Hepatocyte (in vitro differentiated cells): Measurements from ENCODE around the gene RNLS.

ENCODE experiments used
- CTCF ChIP-seq: fragments of 200-600 bp; sonication (generic); IDR thresholded peaks from 2 replicates; pipeline ENCODE4 v1.5.1; 2016; ENCODE audit warnings: antibody characterized with exemption, mild to moderate bottlenecking; ENCODE audit not compliant: poor library complexity
- EZH2 ChIP-seq: fragments of 200-600 bp; sonication (generic); IDR thresholded peaks from 2 replicates; pipeline ENCODE4 v1.6.1; 2016; ENCODE audit warnings: antibody characterized with exemption, mild to moderate bottlenecking, borderline replicate concordance
- EZH2phosphoT487 ChIP-seq: fragments of 200-600 bp; sonication (generic); IDR thresholded peaks from one replicate; pipeline ENCODE4 v1.6.1; 2018; ENCODE audit warnings: antibody characterized with exemption, mild to moderate bottlenecking, low read depth, moderate library complexity; ENCODE audit not compliant: unreplicated experiment, severe bottlenecking

- TF ChIP-seq CTCF = no peak
- TF ChIP-seq EZH2 = no peak
- TF ChIP-seq EZH2phosphoT487 = no peak
Observed at GRCh38 chr10:88317099-88317498, 266.0 kb downstream of the RNLS start.
